MM.1S (cell line): ENCODE measurements around the gene HS2ST1.
"Not testable (repeated sequence)": the region's sequence is repeated elsewhere in the genome, so short reads cannot be mapped to it uniquely, and the experiment has no call there.

Experiments used
- DNase-seq: peaks from one replicate; pipeline ENCODE4 v3.0.0-alpha.2; 2015
- H2AFZ ChIP-seq: fragments of 300-600 bp; sonication (generic); 2 replicates; pipeline ENCODE4 v1.6.0; 2016; ENCODE audit warnings: antibody characterized with exemption, low read length
- H3F3A ChIP-seq: fragments of 300-600 bp; sonication (generic); 2 replicates; pipeline ENCODE4 v1.6.1; 2016; ENCODE audit warnings: mild to moderate bottlenecking, antibody characterized with exemption, low read length, moderate library complexity, mixed read lengths; ENCODE audit not compliant: insufficient read depth
- H3K27ac ChIP-seq: fragments of 300-600 bp; sonication (generic); 2 replicates; pipeline ENCODE4 v1.5.1; 2016; ENCODE audit warnings: mild to moderate bottlenecking, low read length
- H3K27me3 ChIP-seq: fragments of 300-600 bp; sonication (generic); replicated peaks from 2 replicates; pipeline ENCODE4 v1.6.0; 2016; ENCODE audit warnings: low read length; ENCODE audit not compliant: insufficient read depth
- H3K36me3 ChIP-seq: fragments of 300-600 bp; sonication (generic); replicated peaks from 2 replicates; pipeline ENCODE4 v1.6.1; 2016; ENCODE audit warnings: mild to moderate bottlenecking, low read length, mixed read lengths; ENCODE audit not compliant: insufficient read depth
- H3K4me1 ChIP-seq: fragments of 300-600 bp; sonication (generic); 2 replicates; pipeline ENCODE4 v1.6.1; 2016; ENCODE audit warnings: low read length, mixed read lengths
- H3K4me2 ChIP-seq: fragments of 300-600 bp; sonication (generic); 2 replicates; pipeline ENCODE4 v1.6.0; 2016; ENCODE audit warnings: low read depth, low read length
- H3K4me3 ChIP-seq: fragments of 300-600 bp; sonication (generic); 2 replicates; pipeline ENCODE4 v1.5.1; 2016; ENCODE audit warnings: low read length, mixed read lengths
- H3K79me2 ChIP-seq: fragments of 300-600 bp; sonication (generic); 2 replicates; pipeline ENCODE4 v1.6.1; 2016; ENCODE audit warnings: mixed run types, low read length, mixed read lengths
- H3K9ac ChIP-seq: fragments of 300-600 bp; sonication (generic); 2 replicates; pipeline ENCODE4 v1.6.1; 2016; ENCODE audit warnings: low read length, mixed read lengths
- H3K9me2 ChIP-seq: fragments of 300-600 bp; sonication (generic); replicated peaks from 2 replicates; pipeline ENCODE4 v1.6.1; 2016; ENCODE audit warnings: mild to moderate bottlenecking, low read length, mixed read lengths; ENCODE audit not compliant: insufficient read depth
- H3K9me3 ChIP-seq: fragments of 300-600 bp; sonication (generic); replicated peaks from 2 replicates; pipeline ENCODE4 v1.6.1; 2016; ENCODE audit warnings: mild to moderate bottlenecking, low read length, mixed read lengths; ENCODE audit not compliant: insufficient read depth
- H4K20me1 ChIP-seq: fragments of 300-600 bp; sonication (generic); 2 replicates; pipeline ENCODE4 v1.6.1; 2016; ENCODE audit warnings: mild to moderate bottlenecking, low read length, moderate library complexity, mixed read lengths; ENCODE audit not compliant: insufficient read depth
- CTCF ChIP-seq: fragments of 300-600 bp; sonication (generic); IDR thresholded peaks from 2 replicates; pipeline ENCODE4 v1.5.1; 2016; ENCODE audit warnings: antibody characterized with exemption, low read length, mixed read lengths
- EZH2 ChIP-seq: fragments of 300-600 bp; sonication (generic); optimal IDR thresholded peaks from 2 replicates; pipeline ENCODE3; 2017; ENCODE audit warnings: low read depth, mild to moderate bottlenecking, antibody characterized with exemption, low read length, mixed read lengths
- EZH2phosphoT487 ChIP-seq: fragments of 300-600 bp; sonication (generic); IDR thresholded peaks from 2 replicates; pipeline ENCODE4 v1.6.1; 2018; ENCODE audit warnings: antibody characterized with exemption, low read length

HS2ST1 gene

GRCh38 chr1:87062687-87063086 is 148.3 kb downstream of the HS2ST1 start:
- H3K9ac ChIP-seq = no peak overlapping the region

GRCh38 chr1:87064309-87064708 is 149.9 kb downstream of the HS2ST1 start:
- no peaks in the 10 kb centered on the region for H3K36me3 ChIP-seq
- no peak overlapping the region for H3K9ac ChIP-seq
- no peak for TF ChIP-seq EZH2phosphoT487
- no peak for TF ChIP-seq CTCF
- no peak for TF ChIP-seq EZH2
- no peaks in the 10 kb centered on the region for H3K9me3 ChIP-seq
- no peaks in the 10 kb centered on the region for H3K27me3 ChIP-seq
- no peak for DNase-seq
- no peak overlapping the region for H2AFZ ChIP-seq
- peaks cover 9% of the 10 kb centered on the region; the same call in 1 of the 2 replicates for H3K79me2 ChIP-seq
- peaks cover 31% of the 10 kb centered on the region for H3K4me1 ChIP-seq
- H3F3A ChIP-seq = peaks cover 8% of the 10 kb centered on the region
- H3K27ac ChIP-seq = no peak overlapping the region
- H3K9me2 ChIP-seq = no peaks in the 10 kb centered on the region
- H4K20me1 ChIP-seq = no peaks in the 10 kb centered on the region
- H3K4me2 ChIP-seq = no peak overlapping the region
- H3K4me3 ChIP-seq = no peak overlapping the region

More at GRCh38 chr1:87062687-87063086, 148.3 kb downstream of the HS2ST1 start:
- no peak overlapping the region for H3K4me3 ChIP-seq
- no peaks in the 10 kb centered on the region for H4K20me1 ChIP-seq
- DNase-seq = no peak
- H3K4me1 ChIP-seq = peaks cover 41% of the 10 kb centered on the region
- H3K36me3 ChIP-seq = no peaks in the 10 kb centered on the region
- no peak overlapping the region for H3K27ac ChIP-seq
- H3K9me3 ChIP-seq = no peaks in the 10 kb centered on the region
- H3K27me3 ChIP-seq = no peaks in the 10 kb centered on the region
- H2AFZ ChIP-seq = no peak overlapping the region
- H3K4me2 ChIP-seq = peak overlapping the region; percentile 57; the same call in 1 of the 2 replicates
- H3F3A ChIP-seq = peaks cover 17% of the 10 kb centered on the region
- no peaks in the 10 kb centered on the region for H3K9me2 ChIP-seq
- TF ChIP-seq EZH2 (no peak), EZH2phosphoT487 (no peak), CTCF (no peak)
- H3K79me2 ChIP-seq = peaks cover 18% of the 10 kb centered on the region

GRCh38 chr1:87064986-87065385 is 150.6 kb downstream of the HS2ST1 start:
- Histone ChIP-seq H3K36me3 (no peaks in the 10 kb centered on the region), H3K9me3 (no peaks in the 10 kb centered on the region), H3F3A (peaks cover 8% of the 10 kb centered on the region), H3K27me3 (no peaks in the 10 kb centered on the region), H3K9me2 (no peaks in the 10 kb centered on the region), H2AFZ (no peak overlapping the region), H3K9ac (no peak overlapping the region), H3K4me2 (no peak overlapping the region), H3K4me3 (no peak overlapping the region), H3K4me1 (peaks cover 25% of the 10 kb centered on the region), H4K20me1 (no peaks in the 10 kb centered on the region), H3K27ac (no peak overlapping the region), H3K79me2 (0 out of 2 replicates have a peak, but pooled peaks cover 8% of the 10 kb centered on the region)
- DNase-seq = no peak
- TF ChIP-seq EZH2phosphoT487 = no peak
- no peak for TF ChIP-seq CTCF
- TF ChIP-seq EZH2 = no peak

- H3K9ac ChIP-seq, H3F3A ChIP-seq, H2AFZ ChIP-seq, H3K4me3 ChIP-seq, H3K36me3 ChIP-seq, H3K9me3 ChIP-seq, H4K20me1 ChIP-seq, H3K79me2 ChIP-seq, H3K27ac ChIP-seq, H3K4me2 ChIP-seq, DNase-seq, H3K27me3 ChIP-seq, H3K9me2 ChIP-seq: not testable (repeated sequence)
- H3K4me1 ChIP-seq = peaks cover 12% of the 10 kb centered on the region
Measured at GRCh38 chr1:87066708-87067107, 152.3 kb downstream of the HS2ST1 start.
